ENCODE measurements around the gene CAMTA1.

CAMTA1 gene

DNA sequence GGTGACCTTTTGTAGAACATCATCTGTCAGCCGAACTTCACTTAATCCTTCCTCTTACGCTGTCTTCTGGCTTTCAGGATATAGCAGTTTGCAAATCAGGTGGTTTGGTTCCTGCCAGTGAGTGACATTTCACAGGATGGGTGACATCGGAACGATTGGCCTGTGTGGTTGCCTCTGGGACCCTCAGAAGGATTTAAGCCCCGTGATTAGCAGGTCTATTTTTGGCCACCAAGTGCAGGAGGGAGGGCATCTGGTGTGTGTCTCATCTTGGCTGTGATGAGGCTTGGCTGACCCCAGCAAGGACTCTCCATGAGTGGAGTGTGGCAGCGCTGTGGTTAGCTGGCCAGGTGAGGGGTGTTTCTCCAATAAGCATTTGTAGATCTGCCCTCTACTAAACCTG, 578.2 kb downstream of the CAMTA1 start:
- ATAC-seq (ENCODE audit: low read depth) = no peak
- Histone ChIP-seq H3K27me3 (ENCODE audit: insufficient read depth, poor library complexity, severe bottlenecking) (no peaks in the 10 kb centered on the region), H3K36me3 (ENCODE audit: low read depth) (no peaks in the 10 kb centered on the region), H3K4me3 (ENCODE audit: severe bottlenecking) (no peak overlapping the region), H3K27ac (ENCODE audit: poor library complexity, severe bottlenecking) (no peak overlapping the region), H3K9me3 (ENCODE audit: severe bottlenecking) (no peaks in the 10 kb centered on the region), H3K4me1 (ENCODE audit: insufficient read depth, poor library complexity, severe bottlenecking) (no peaks in the 10 kb centered on the region)
- DNase-seq (ENCODE audit: low spot score) = no peak
- TF ChIP-seq, protein P1, sequence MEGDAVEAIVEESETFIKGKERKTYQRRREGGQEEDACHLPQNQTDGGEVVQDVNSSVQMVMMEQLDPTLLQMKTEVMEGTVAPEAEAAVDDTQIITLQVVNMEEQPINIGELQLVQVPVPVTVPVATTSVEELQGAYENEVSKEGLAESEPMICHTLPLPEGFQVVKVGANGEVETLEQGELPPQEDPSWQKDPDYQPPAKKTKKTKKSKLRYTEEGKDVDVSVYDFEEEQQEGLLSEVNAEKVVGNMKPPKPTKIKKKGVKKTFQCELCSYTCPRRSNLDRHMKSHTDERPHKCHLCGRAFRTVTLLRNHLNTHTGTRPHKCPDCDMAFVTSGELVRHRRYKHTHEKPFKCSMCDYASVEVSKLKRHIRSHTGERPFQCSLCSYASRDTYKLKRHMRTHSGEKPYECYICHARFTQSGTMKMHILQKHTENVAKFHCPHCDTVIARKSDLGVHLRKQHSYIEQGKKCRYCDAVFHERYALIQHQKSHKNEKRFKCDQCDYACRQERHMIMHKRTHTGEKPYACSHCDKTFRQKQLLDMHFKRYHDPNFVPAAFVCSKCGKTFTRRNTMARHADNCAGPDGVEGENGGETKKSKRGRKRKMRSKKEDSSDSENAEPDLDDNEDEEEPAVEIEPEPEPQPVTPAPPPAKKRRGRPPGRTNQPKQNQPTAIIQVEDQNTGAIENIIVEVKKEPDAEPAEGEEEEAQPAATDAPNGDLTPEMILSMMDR (IDR thresholded peaks at IDR 0.05; ENCODE audit: poor library complexity, severe bottlenecking) = no peak

DNA sequence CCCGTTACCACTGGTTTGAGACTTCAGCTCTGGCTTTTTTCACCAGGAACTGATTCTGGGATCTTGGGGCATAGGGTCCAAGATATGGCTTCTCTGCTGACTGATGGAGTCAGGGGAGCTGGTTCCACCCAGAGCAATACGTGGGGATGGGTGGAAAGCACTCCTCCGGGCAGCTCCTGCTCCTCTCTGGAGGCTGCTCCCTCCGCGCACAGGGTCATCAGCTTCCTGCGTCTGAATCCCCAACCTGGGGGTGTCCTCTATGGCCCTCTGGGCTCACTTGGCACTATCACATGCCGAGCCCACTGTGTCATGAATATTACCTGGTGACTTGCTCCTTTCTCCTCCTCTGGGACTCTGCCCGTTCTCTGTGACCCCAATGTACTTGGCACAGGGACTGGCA, 580.5 kb downstream of the CAMTA1 start:
- Histone ChIP-seq H3K4me3 (ENCODE audit: severe bottlenecking) (no peak overlapping the region), H3K4me1 (ENCODE audit: insufficient read depth, poor library complexity, severe bottlenecking) (no peaks in the 10 kb centered on the region), H3K9me3 (ENCODE audit: severe bottlenecking) (no peaks in the 10 kb centered on the region), H3K36me3 (ENCODE audit: low read depth) (no peaks in the 10 kb centered on the region), H3K27me3 (ENCODE audit: insufficient read depth, poor library complexity, severe bottlenecking) (no peaks in the 10 kb centered on the region), H3K27ac (ENCODE audit: poor library complexity, severe bottlenecking) (no peak overlapping the region)
- TF ChIP-seq, protein P1 (IDR thresholded peaks at IDR 0.05; ENCODE audit: poor library complexity, severe bottlenecking) = no peak
- DNase-seq (ENCODE audit: low spot score) (no peak), ATAC-seq (ENCODE audit: low read depth) (no peak)

DNA sequence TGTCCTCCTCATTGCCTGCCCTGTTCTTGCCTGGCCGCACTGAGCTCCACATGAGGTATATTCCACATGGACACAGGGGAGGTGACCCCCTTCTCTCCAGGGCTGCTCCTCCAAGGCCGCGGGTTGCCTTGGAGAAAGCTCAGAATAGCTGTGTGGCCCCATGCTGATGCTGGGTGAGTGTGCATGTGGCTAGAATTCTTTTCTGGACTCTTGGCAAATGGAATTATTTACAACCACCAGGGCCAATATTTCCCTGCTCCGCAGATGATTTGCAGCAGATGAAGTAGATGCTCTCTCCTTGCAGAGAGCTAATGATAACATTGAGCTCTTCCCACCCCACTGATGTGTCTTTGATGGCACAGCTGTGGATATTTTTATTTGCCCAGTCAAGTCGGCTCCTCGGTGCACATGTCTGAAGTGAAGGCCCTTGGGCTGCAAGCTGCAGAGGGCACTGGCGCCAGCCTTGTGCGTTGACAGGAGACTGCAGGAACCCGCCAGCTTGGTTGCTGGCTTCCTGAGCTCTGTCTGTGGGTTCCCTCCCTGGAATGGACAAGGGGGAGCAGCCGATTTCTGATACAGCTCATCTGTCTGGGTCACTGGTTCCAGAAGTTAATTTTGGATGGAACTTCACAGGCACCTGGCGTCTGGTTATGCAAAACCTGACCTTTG, 581.2 kb downstream of the CAMTA1 start:
- H3K4me1 ChIP-seq (ENCODE audit: insufficient read depth, poor library complexity, severe bottlenecking) = no peaks in the 10 kb centered on the region
- ATAC-seq (ENCODE audit: low read depth) (no peak), DNase-seq (ENCODE audit: low spot score) (no peak)
- no peak overlapping the region for H3K27ac ChIP-seq (ENCODE audit: poor library complexity, severe bottlenecking)
- TF ChIP-seq, protein P1 (IDR thresholded peaks at IDR 0.05; ENCODE audit: poor library complexity, severe bottlenecking) = no peak
- no peaks in the 10 kb centered on the region for H3K27me3 ChIP-seq (ENCODE audit: insufficient read depth, poor library complexity, severe bottlenecking)
- H3K9me3 ChIP-seq (ENCODE audit: severe bottlenecking) = no peaks in the 10 kb centered on the region
- H3K4me3 ChIP-seq (ENCODE audit: severe bottlenecking) = no peak overlapping the region
- H3K36me3 ChIP-seq (ENCODE audit: low read depth) = no peaks in the 10 kb centered on the region

DNA sequence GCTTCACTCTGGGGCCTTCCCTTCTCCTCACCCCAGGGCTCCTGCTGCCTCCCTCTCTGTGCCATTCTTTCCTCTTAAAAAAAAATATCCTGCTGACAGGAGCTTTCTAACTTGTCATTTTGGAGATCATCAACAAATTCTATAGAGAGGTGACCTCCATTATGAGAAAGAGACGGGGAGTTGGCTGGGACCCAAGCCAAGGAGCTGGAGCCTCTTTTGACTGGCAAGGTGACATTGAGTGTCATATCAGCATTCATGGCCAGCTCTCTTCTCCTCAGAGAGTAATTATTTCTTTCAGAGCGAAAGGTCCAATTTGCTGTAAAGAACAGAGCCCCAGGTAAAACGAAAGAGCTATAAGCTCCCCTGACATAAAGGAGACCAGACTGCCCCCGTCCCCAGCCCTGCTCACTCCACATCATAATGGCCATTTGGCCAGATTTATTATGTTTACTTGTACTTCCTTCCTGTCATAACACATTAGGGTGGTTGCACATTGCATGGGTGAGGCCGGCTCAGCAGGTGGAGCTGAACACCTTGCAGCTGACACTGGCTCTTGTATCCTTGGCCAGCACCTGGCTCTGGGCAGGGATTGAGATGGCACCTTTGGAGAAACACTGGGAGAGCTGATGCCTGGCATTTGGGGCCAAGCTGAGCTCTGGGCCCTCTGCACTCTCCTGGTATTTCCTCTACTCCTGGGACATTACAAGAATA, 581.9 kb downstream of the CAMTA1 start:
- H3K4me3 ChIP-seq (ENCODE audit: severe bottlenecking) = no peak overlapping the region
- no peak overlapping the region for H3K27ac ChIP-seq (ENCODE audit: poor library complexity, severe bottlenecking)

More for the DNA sequence above, 581.9 kb downstream of the CAMTA1 start:
- Histone ChIP-seq H3K4me1 (ENCODE audit: insufficient read depth, poor library complexity, severe bottlenecking) (no peaks in the 10 kb centered on the region), H3K9me3 (ENCODE audit: severe bottlenecking) (no peaks in the 10 kb centered on the region), H3K36me3 (ENCODE audit: low read depth) (no peaks in the 10 kb centered on the region), H3K27me3 (ENCODE audit: insufficient read depth, poor library complexity, severe bottlenecking) (no peaks in the 10 kb centered on the region)
- TF ChIP-seq, protein P1 (IDR thresholded peaks at IDR 0.05; ENCODE audit: poor library complexity, severe bottlenecking) = no peak
- ATAC-seq (ENCODE audit: low read depth) (no peak), DNase-seq (ENCODE audit: low spot score) (no peak)

All from RWPE2 (cell line).